DMS153 treated with DMSO at 0.1 percent for 48 hours (cell line): Measurements from ENCODE around the gene CLIC6.
A peak's percentile ranks its signal among the peaks of the same experiment; 100 is the strongest.

Source experiments
- DNase-seq: peaks from one replicate; lab custom pipeline; 2025; ENCODE audit not compliant: unreplicated experiment; lab: John Stamatoyannopoulos, UW

The CLIC6 gene

DNA sequence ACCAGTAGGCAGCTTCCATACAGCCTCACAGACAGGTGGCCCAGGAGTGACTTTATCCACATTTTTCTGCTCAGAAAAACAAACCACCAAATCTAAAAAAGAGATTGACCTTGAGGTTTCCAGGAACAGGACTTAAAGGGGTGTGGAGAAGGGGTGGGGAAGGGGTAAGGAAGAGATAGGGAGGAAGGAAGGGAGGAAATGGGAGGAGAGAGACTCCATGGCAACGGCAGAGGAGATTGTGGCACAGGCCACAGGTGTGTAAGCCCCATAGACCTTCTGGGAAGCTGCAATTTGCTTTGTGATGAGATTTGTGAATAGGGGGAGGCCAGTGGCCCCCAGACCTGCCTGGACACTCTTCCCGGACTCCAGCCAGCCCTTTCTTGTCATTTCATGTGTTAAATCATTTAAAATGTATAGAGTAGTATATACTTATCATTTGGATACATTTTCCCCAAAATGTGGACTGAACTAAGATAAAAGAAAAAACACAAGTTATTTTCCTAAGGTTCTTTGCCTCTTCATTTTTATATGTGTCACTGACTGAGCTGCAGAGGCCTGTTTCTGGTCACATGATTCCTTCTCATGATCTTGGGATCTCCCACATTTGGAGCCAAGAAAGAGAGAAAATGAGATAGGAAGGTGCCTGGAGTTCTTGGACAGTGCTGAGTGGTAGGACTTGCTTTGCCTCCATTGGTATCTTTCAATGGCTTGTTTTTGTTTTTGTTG, 55.5 kb downstream of the CLIC6 start:
- DNase-seq = no peak

DNA sequence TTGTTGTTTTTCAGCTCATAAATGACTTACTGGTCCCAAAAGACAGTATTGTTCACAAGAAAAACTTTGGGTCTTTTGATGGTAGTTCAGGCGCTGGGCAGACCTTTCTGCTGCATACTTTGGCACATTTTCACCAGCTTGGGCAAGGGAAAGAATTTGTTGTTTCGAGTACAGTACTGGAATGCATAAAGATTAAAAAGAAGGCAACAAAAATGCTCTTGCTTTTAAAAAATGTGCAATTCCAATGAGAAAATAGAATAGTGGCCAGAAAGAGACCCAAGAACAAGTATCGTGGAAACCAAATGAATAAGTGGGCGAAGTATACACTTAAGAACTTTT, 56.0 kb downstream of the CLIC6 start:
- DNase-seq = no peak

DNA sequence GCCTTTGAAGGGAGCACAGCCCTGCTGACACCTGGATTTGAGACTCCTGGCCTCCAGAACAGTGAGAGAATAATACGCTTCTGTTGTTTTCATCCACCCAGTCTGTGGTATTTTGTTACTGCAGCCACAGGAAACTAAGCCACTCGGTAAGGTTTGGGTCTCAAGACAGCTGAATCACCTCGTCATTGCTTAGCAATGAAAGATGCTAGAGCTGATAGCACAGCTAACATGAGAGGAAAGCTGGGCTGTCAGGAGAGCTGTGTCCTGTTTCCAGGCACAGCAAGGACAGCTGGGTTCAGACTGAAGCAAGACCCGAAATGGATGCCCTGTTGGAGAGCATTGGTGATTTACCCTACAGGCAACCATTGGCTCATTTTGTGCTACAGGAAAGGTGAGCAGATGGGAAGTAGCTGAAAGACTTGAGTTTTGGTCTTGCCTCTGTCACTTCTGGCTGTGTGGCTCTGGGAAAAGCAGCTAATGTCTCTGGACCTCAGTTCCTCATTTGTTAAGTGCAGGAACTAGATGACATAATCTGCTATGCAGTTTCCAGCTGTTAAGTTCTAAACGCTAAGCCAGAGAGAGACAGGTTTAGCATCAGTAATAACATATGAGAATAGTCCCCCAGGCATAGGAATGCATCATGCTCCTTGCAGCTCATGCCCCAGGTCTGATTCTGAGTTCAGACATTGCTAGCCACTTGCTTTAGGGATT, 58.0 kb downstream of the CLIC6 start:
- DNase-seq = no peak

DNA sequence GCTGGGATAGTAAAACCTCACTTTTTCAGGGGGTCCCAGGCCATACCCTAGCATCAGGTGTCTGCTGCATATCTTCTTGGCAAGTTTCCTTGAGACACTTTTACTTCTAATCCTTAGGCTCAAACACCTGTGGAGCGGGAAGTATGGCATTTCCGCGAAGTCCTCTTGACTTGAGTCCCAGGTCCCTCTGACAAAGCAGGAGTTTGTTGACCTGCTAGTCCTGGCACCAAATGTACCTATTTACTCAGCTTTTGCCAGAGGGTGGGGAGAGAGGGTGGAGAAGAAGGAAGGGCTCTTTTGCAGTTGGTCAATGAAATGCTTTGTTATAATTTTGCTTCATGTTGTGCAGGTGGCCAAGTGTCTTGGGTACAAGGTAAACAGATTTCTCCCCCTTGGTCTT, 59.7 kb downstream of the CLIC6 start:
- peak; percentile 32 for DNase-seq

DNA sequence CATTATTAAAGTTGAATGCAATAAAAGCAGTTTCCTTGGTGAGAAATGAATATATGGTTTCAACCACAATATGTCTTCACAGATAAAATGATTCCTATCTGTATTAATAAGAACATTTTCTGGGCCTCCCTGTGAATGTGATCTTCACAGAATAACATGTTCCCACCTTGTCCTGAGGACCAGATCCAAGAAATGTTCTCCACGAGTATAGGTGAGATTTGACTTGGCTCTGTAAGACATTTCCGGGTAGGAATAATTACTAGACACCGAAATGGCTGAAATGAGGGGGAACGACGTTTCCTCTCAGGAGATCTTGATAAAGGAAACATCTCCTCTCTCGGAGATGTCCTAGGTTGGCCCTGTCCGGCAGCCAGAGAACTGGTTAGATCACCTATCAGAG, 61.4 kb downstream of the CLIC6 start:
- DNase-seq = no peak

DNA sequence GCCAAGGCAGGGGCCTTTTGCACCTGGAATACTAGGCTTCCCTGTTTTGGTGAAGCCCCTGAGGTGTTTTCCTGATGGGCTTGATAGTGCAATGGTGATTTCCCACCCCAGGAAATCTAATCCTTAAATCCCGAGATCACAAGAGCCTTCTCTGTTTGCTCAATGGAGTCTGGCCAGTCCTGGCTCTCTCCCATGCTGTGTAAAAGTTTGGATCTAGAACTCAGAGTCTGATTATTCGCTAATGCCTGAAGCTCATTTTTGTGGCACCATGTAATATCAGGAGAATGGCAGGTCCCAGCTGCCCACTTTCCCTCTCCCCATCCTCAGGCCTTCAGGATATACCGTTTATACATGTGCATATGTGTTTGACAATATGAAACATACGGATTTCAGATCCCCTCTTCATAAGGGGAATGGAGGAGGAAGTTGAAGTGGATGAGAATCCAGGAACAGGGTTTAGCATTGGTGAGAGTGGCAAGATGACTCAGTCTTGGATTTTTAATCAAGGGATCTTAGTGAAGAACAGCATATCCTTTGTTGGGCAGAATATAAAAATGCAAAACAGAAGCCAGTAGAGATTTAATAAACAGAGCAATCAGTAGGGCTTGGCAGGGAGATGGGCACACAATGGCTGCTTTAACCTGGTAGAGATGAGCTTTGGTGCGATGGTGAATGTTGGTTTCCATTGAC, 62.1 kb downstream of the CLIC6 start:
- DNase-seq = no peak

DNA sequence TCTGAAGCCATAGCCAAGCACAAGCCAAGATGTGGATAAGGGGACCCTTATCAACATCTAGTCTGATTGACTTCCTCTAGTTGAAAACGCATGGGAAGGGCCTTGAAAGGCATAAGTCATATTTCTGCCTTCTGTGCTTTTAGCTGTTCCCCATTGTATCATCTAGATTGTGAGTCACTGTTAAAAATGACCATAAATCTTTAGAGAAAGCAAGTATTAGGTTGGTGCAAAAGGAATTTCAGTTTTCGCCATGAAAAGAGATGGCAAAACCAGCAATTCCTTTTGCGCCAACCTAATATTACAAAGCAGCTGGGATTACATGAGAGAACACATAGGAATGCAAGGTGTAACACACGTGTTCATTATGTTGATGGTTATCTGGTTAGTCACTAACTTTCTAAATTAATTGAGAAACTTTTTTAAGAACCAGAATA, 63.6 kb downstream of the CLIC6 start:
- DNase-seq = no peak

DNA sequence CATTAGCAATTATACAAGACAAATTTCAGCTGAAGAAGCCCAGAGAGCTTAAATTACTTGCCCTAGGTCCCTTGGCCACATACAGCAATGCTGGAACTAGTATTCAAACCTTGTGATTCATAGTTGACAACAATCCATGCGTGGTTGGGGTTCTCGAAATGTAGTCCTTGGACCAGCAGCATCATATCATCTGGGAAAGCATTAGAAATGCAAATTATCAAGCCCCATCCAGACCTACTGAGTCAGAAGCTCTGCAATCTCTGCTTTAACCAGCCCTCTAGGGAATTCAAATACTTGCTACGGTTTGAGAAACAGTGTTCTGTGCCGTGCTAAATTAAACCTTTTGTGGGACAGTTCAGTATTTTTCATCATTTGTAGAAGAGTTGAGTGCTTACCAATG, 65.1 kb downstream of the CLIC6 start:
- no peak for DNase-seq

DNA sequence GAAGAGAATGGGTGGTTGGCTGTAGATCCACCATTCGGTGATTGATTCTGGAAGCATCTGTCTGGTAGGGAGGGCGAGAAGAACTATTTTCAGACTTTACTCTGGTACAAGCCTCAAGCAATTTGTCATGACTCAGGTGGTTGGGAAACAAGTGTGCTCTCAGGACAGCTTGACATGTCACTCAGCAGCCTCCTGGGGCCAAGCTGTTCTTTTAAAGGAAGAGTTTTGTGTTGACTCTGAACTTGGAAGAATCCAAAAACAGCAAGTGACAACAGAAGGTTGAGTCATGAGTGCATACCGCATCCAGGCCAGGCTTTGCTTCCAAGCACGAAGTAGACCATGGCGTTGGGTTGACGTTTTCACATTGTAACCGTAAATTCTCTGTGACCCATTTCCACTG, 65.9 kb downstream of the CLIC6 start:
- DNase-seq = no peak

DNA sequence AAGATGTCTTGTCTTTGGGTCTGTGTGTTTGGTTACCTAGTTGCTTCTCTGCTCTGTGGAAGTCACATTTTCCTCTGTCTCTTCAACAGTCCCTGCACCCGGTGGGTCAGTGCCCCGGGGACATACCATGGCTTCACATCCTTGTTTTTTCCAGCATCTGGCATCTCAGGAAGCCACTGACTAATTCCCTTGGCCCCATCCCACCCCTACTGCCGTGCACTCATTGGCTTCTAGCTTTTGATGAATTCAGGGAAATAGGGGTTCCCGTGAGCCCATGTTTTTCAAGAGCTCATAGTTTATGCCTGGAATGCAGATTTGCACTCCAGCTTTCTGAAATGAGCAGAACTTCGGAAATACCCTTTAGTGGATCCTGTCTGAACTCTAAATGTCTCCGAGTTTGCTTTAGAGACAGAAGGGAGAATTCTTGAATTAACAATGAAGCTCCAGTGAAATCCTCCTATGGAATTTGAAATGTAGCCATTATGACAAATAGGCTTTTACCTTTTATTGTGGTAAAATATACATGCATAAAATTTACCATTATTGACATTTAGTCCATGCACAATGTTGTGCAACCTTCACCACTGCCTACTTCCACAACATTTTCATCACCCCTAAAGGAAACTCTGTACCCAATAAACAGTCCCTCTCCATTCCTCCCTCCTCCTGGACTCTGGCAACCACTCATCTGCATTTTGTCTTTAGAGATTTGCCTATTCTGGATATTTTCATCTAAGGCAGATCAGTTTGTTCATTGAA, 67.5 kb downstream of the CLIC6 start:
- no peak for DNase-seq

DNA sequence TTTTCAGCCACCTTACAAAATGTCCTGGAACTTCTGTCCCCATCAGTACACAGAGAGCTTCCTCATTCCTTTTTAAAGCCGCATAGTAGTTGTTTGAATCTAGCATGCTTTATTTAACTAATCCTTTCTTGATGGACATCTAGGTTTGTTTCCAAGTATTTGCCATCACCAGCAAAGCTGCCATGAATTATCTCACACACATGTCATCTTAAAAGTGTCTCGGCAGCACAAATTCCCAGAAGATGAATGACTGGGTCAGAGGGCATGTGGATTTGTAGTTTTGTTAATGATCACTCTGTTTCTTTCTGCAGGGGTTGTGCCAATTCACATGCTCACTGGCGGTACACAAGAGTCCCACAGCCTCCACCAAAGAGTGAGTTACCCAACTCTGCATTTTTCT, 68.3 kb downstream of the CLIC6 start:
- no peak for DNase-seq

DNA sequence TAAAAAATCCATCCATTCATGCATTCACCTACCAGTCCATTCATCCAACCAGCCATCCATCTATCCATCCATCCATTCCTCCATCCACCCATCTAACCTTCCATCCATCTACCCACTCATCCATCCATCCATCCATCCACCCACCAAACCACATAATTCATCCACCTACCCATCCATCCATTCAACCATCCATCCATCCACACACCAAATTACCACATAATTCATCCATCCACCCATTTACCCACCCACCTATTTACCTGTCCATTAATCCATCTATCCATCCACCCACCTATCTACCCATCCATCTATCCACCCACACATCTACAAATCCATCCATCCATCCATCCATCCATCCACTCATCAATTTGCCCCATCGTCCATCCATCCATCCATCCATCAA, 71.4 kb downstream of the CLIC6 start:
- no peak for DNase-seq

DNA sequence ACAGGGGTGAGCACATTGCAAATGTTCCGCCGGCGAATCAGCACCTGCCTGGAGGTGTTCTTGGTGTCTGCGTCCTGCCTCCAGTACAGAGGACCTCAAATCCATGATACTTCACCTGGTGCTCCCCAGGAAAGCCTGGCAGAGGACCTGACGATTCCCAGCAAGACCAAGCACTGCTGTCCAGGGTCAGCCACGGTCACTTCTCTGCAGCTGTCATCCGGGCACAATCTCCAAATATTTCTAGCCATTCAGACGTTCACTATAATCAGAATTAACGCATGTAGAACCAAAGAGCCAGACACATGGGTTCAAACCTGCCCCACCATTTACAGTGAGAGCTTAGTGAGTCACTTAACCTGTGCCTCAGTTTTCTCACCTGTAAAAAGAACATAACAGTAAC, 74.5 kb downstream of the CLIC6 start:
- no peak for DNase-seq

DNA sequence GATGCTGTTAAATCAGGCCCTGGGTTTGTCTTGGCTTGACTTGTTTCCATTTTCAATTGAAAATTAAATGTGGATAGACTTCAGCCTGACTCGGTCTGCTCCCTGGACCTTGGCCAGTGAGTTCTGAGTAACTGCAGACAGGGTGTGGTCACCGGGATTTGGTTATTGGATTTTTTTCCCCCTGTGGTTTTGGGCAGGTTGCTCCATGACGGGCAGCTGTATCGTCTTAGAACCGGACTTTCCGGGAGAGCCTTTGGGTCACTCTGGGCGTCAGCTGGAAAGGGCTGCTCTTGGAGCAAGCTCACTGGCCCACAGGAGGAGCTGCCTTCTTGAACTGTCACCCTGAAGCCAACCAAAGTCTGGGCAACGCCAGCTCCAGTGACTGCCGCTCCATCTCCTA, 75.0 kb downstream of the CLIC6 start:
- no peak for DNase-seq

DNA sequence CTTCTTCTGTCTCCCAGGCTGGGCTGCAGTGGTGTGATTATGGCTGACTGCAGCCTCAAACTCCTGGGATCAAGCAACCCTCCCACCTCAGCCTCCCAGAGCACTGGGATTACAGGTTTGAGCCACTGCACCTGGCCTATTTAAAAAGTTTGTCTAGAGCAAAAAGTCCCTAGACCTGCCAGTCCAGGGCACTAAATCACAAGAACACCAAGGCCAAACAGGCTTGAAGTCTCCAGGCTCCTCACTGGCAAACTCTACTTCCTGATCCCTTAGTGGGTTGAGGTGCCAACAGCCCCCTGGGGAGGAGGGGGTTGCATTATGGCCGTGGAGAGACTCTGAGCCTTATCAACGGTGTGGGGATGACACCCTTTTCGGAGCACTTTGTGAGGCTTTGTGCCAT, 76.0 kb downstream of the CLIC6 start:
- DNase-seq = no peak

DNA sequence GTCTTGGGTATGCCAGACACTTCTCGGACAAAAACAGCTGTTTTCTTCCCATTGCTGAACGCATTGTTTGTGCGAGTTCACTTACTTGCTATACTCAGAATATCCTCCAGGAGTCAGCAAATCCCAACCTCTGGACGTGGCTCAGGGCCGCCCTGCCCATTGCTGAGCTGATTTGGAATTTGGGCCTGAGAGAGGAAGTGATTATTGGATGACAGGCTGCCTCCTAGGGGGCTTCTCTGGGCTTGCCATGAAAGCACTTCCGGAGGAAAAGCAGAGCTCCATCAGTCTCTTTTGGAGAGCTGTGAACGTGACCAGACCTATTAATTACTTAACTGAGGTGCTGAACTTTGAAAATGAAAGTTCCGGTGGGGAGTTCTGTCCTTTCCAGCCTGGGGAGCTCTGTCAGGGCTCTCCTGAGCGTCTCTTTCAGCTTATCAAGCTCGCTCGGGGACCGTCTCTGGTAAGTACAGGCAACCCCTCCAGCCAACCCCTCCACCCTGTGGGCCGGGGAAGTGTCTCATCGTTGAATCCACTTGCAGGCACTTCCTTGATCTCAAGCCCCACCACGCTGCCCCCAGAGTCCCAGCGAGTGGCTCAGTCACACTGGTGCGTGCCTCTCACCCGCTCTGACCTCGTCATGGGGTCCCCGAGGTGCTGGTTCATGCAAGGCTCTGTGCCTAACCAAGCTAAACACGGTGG, 76.9 kb downstream of the CLIC6 start:
- DNase-seq = peak; percentile 53

DNA sequence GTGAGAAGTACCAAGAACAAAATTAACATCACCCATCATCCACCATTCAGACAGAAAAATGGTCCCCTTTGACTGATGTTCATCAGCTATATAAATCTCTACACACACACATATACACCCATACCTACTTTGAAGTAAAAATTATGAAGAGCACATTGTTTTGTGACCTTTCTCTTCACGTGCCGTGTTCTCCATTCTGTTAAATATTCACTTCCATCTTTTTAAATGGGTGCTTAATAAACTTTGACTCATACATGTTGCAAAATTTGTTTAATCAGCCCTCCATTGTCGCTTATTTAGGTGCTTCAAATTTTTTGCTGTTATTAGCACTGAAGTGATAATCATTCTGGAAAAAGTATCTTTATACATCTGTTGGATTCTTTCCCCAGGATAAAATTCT, 80.1 kb downstream of the CLIC6 start:
- DNase-seq = no peak

DNA sequence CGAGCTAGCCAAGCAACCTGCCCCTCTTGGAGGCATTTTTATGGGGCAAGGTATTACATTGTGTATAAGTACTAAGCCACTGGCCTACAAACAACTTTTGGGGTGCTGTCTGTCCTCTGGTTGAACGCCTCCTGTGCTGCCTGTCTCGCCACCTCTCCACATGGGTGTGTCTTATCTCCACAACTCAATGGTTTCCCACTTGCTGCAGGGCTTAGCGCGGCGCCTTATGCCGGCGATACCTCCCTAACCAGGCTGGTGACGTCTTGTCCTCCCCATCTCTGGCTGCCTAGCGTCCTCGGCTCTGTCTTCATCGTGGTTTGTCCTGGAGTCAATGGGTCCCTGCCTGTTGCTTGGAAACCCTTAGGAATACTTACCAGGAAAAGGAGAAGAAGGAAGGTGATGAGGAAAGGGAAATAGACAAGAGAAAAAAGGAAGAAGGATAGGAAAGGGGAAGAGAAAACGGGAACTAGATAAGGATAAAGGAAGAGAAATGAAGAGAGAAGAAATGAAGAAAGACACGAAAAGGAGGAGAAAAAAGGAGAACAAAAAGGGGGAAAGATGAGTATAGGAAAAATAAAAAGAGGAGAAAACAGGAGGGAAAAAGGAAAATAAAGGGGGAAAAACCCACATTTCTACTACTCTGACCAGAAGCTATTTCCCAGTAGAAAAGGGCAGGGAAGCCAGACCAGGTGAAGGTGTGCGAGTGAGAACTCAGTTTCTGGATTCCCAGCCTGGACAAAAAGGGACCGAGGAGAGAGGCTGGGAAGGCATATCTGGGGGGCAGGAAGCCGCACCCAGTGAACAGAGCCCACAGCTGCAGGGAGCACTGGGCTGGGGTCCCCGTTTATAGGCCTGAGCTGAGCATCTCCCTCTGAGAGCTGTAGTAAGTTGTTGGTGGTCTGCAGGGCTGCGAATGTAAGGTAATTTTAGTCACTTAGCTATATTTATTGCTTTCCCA, 86.2 kb downstream of the CLIC6 start:
- DNase-seq = no peak

DNA sequence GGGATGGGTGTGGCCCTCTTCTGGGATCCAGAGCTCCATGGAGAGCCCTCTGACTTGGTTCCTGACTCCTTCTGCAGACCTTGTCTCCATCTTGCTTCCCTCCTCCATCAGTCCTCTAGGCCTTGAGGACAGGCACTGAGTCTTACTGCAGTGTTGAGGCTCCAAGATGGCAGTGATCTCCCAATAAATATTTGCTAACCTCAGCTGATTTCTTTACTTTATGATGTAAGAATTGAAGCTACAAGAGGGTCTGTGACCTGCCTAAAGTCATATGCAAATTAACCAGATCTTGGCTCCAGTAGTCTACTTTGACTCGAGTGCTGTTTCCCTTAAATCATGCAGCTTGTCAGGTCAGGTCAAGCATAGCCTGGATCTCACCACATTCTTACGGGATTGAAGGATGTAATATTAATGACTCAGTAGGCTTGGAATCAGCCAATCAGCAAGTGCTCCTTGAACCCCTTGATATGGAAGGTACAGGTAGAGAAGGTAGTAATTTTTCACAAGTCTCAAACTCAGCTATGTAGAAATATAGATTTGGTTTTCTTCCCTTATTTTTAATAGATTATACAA, 93.0 kb downstream of the CLIC6 start:
- DNase-seq = no peak

DNA sequence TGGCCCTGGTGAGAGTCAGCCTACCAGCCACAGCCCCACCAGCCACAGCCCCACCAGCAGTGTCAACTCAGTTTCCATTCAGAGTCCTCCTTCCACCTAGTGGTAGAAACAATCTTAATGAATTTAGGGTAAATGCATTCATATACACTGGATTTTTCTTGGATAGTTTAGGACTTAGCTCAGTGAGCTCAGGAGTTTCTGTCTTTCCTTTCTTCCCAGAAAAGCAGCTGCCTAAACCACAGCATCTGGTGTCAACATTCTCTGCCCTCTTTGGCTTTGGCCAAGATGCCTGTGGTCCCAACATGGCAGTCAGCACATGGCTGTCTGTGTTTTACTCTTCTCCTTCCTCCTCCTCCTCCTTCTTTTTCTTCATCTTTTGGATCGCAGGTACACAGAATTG, 94.0 kb downstream of the CLIC6 start:
- no peak for DNase-seq
